GM12892 (cell line): Measurements from ENCODE around the gene STK36.

Source experiments
- POLR2A ChIP-seq: IDR thresholded peaks from 2 replicates; pipeline ENCODE4 v1.6.1; 2011; ENCODE audit warnings: low read depth, low read length, control low read depth
- POLR2AphosphoS5 ChIP-seq: IDR thresholded peaks from 2 replicates; pipeline ENCODE4 v1.6.1; 2011; ENCODE audit warnings: low read depth, low read length, control low read depth
- TAF1 ChIP-seq: IDR thresholded peaks from 2 replicates; pipeline ENCODE4 v1.6.1; 2011; ENCODE audit warnings: low read depth, mild to moderate bottlenecking, control low read depth, low read length, borderline replicate concordance

DNA sequence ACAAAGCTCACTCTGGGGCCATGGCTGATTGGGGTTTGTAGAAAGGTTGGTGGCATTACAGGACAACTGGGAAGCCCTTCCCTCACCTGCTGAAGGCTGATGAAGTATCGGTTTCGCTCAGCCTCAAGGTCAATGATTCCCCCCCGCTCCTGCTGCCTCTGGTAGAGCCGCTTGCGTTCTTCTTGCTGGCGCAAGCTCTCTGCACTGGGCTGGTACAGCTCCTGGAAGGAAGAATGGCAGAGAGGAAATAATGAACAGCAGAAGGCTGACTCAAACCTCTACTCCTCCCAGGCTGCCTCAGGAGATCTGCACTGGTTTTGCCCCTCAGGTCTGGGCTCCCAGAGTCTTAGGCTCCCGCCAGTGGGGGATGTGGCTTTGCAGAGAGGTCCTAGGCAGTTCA is 7.2 kb upstream of the STK36 start:
- TF ChIP-seq TAF1 (no peak), POLR2AphosphoS5 (no peak), POLR2A (no peak)
